Astrocyte (in vitro differentiated cells and primary cell): Measurements from ENCODE around the gene ABCA10.

Experiments
- EZH2 ChIP-seq: IDR thresholded peaks from 2 replicates; pipeline ENCODE4 v1.6.1; 2012; ENCODE audit warnings: mild to moderate bottlenecking, low read length, inconsistent platforms; ENCODE audit not compliant: insufficient read depth
- TF ChIP-seq, protein P1 (sequence below): IDR thresholded peaks from 2 replicates; pipeline ENCODE4 v1.5.1; 2011; ENCODE audit warnings: low read depth, mild to moderate bottlenecking, inconsistent platforms, low read length, moderate library complexity; ENCODE audit not compliant: insufficient read depth

DNA sequence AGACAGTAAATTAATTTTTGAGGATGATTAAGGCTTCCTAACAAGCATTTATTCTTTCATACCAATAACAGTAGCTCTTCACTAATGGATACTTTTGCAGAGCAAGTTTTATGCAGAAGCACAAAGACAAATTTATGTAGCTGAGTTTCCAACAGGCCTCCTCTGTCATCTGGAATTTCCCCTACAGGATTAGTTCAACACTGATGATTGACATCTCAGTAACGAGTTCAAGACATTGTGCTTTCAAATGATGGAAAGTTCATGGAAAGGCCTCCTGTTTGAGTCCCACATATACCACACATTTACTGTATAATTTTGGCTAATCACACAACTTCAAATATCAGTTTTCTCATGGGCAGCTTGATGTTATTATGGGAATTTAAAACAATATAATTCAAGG lies 40.6 kb downstream of the ABCA10 start:
- TF ChIP-seq, protein P1, sequence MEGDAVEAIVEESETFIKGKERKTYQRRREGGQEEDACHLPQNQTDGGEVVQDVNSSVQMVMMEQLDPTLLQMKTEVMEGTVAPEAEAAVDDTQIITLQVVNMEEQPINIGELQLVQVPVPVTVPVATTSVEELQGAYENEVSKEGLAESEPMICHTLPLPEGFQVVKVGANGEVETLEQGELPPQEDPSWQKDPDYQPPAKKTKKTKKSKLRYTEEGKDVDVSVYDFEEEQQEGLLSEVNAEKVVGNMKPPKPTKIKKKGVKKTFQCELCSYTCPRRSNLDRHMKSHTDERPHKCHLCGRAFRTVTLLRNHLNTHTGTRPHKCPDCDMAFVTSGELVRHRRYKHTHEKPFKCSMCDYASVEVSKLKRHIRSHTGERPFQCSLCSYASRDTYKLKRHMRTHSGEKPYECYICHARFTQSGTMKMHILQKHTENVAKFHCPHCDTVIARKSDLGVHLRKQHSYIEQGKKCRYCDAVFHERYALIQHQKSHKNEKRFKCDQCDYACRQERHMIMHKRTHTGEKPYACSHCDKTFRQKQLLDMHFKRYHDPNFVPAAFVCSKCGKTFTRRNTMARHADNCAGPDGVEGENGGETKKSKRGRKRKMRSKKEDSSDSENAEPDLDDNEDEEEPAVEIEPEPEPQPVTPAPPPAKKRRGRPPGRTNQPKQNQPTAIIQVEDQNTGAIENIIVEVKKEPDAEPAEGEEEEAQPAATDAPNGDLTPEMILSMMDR: no peak
- TF ChIP-seq EZH2: no peak
